Astrocyte (in vitro differentiated cells and primary cell): ENCODE results near the gene CHCHD6. TPM values are rescaled to one million over a fixed set of nuclear protein-coding genes. Genes with fewer than 3 reads are reported as not detected.

ENCODE experiments used
- DNase-seq: peaks from one replicate; pipeline ENCODE4 v3.0.0-alpha.2; 2010; ENCODE audit warnings: low read depth
- FAIRE-seq: peaks from 2 replicates; lab custom pipeline; 2011; peaks lifted over from hg19 to GRCh38; lab: Jason Lieb, UNC
- H2AFZ ChIP-seq: 2 replicates; pipeline ENCODE4 v1.6.0; 2012; ENCODE audit warnings: low read depth, low read length, inconsistent platforms
- H3K27ac ChIP-seq: 2 replicates; pipeline ENCODE4 v1.5.1; 2011; ENCODE audit warnings: low read depth, low read length, inconsistent platforms
- H3K27me3 ChIP-seq: 2 replicates; pipeline ENCODE4 v1.6.0; 2011; ENCODE audit warnings: low read length, inconsistent platforms; ENCODE audit not compliant: insufficient read depth
- H3K36me3 ChIP-seq: 2 replicates; pipeline ENCODE4 v1.5.1; 2011; ENCODE audit warnings: low read length, inconsistent platforms; ENCODE audit not compliant: insufficient read depth
- H3K4me1 ChIP-seq: 2 replicates; pipeline ENCODE4 v1.5.1; 2011; ENCODE audit warnings: low read length, inconsistent platforms; ENCODE audit not compliant: insufficient read depth
- H3K4me2 ChIP-seq: 2 replicates; pipeline ENCODE4 v1.6.0; 2012; ENCODE audit warnings: low read length, inconsistent platforms
- H3K4me3 ChIP-seq: 2 replicates; pipeline ENCODE4 v1.5.1; 2011; ENCODE audit warnings: low read depth, mild to moderate bottlenecking, low read length, inconsistent platforms; ENCODE audit not compliant: insufficient read depth
- H3K79me2 ChIP-seq: 2 replicates; pipeline ENCODE4 v1.6.0; 2012; ENCODE audit warnings: mild to moderate bottlenecking, low read length, inconsistent platforms; ENCODE audit not compliant: insufficient read depth
- H3K9ac ChIP-seq: 2 replicates; pipeline ENCODE4 v1.6.0; 2012; ENCODE audit warnings: mild to moderate bottlenecking, low read length, inconsistent platforms
- H3K9me3 ChIP-seq: 2 replicates; pipeline ENCODE4 v1.5.1; 2012; ENCODE audit warnings: low read depth, mild to moderate bottlenecking, low read length, inconsistent platforms; ENCODE audit not compliant: insufficient read depth
- H4K20me1 ChIP-seq: 2 replicates; pipeline ENCODE4 v1.6.0; 2012; ENCODE audit warnings: low read length, inconsistent platforms; ENCODE audit not compliant: insufficient read depth
- H3K27ac Mint-ChIP-seq: one replicate; pipeline ENCODE4 v1.8.0; 2021; ENCODE audit warnings: mild to moderate bottlenecking, mixed read lengths; ENCODE audit not compliant: unreplicated experiment
- H3K27me3 Mint-ChIP-seq: one replicate; pipeline ENCODE4 v1.8.0; 2021; ENCODE audit warnings: low read depth, mixed read lengths; ENCODE audit not compliant: unreplicated experiment
- H3K36me3 Mint-ChIP-seq: one replicate; pipeline ENCODE4 v1.8.0; 2021; ENCODE audit warnings: low read depth, mixed read lengths; ENCODE audit not compliant: unreplicated experiment
- H3K4me1 Mint-ChIP-seq: one replicate; pipeline ENCODE4 v1.8.0; 2021; ENCODE audit warnings: low read depth, mixed read lengths; ENCODE audit not compliant: unreplicated experiment
- H3K4me3 Mint-ChIP-seq: one replicate; pipeline ENCODE4 v1.8.0; 2021; ENCODE audit warnings: mild to moderate bottlenecking, moderate library complexity, mixed read lengths; ENCODE audit not compliant: unreplicated experiment
- H3K9me3 Mint-ChIP-seq: one replicate; pipeline ENCODE4 v1.8.0; 2021; ENCODE audit warnings: mild to moderate bottlenecking, mixed read lengths; ENCODE audit not compliant: unreplicated experiment
- CTCF ChIP-seq: IDR thresholded peaks from 2 replicates; pipeline ENCODE4 v1.5.1; 2011; ENCODE audit warnings: low read depth, mild to moderate bottlenecking, inconsistent platforms, low read length, moderate library complexity; ENCODE audit not compliant: insufficient read depth
- EZH2 ChIP-seq: IDR thresholded peaks from 2 replicates; pipeline ENCODE4 v1.6.1; 2012; ENCODE audit warnings: mild to moderate bottlenecking, low read length, inconsistent platforms; ENCODE audit not compliant: insufficient read depth
- total RNA-seq: library from RNA; stranded (reverse); gene quantifications from 2 replicates; pipeline ENCODE4 v1.2.1, GENCODE V29; 2021

CHCHD6 gene
- total RNA-seq, 1 donor from 2014 or later, result 21.1 TPM

- no peaks in the 10 kb centered on the region for H3K9me3 Mint-ChIP-seq
- no peak overlapping the region for H2AFZ ChIP-seq
- H3K27ac ChIP-seq, result no peak overlapping the region
- no peak overlapping the region for H3K9ac ChIP-seq
- no peaks in the 10 kb centered on the region for H3K27me3 Mint-ChIP-seq
- no peaks in the 10 kb centered on the region for H4K20me1 ChIP-seq
- H3K4me1 ChIP-seq, result peaks cover 26% of the 10 kb centered on the region
- TF ChIP-seq EZH2, result no peak
- no peak for TF ChIP-seq CTCF
- no peak overlapping the region for H3K27ac Mint-ChIP-seq
- H3K4me3 ChIP-seq, result no peak overlapping the region
- FAIRE-seq (no peak), DNase-seq (no peak)
- H3K36me3 Mint-ChIP-seq, result peaks cover 4% of the 10 kb centered on the region
- H3K79me2 ChIP-seq, result no peaks in the 10 kb centered on the region
- H3K9me3 ChIP-seq, result no peaks in the 10 kb centered on the region
- H3K36me3 ChIP-seq, result no peaks in the 10 kb centered on the region
- H3K4me3 Mint-ChIP-seq, result no peak overlapping the region
- H3K4me1 Mint-ChIP-seq, result peaks cover 20% of the 10 kb centered on the region
- H3K27me3 ChIP-seq, result no peaks in the 10 kb centered on the region
- H3K4me2 ChIP-seq, result no peak overlapping the region
Measured at GRCh38 chr3:126915015-126915414, 211.0 kb downstream of the CHCHD6 start.

GRCh38 chr3:126916546-126916945 lies 212.5 kb downstream of the CHCHD6 start:
- Histone ChIP-seq H3K4me3 (no peak overlapping the region), H3K27ac (no peak overlapping the region), H3K36me3 (no peaks in the 10 kb centered on the region), H4K20me1 (no peaks in the 10 kb centered on the region), H3K9me3 (no peaks in the 10 kb centered on the region), H3K9ac (no peak overlapping the region), H3K27me3 (no peaks in the 10 kb centered on the region), H2AFZ (no peak overlapping the region), H3K4me1 (peaks cover 17% of the 10 kb centered on the region), H3K4me2 (no peak overlapping the region), H3K79me2 (no peaks in the 10 kb centered on the region)
- Mint-ChIP-seq H3K27ac (no peak overlapping the region), H3K4me3 (no peak overlapping the region), H3K36me3 (peaks cover 4% of the 10 kb centered on the region), H3K4me1 (peaks cover 16% of the 10 kb centered on the region), H3K9me3 (peaks cover 1% of the 10 kb centered on the region), H3K27me3 (no peaks in the 10 kb centered on the region)
- TF ChIP-seq EZH2, result no peak
- TF ChIP-seq CTCF, result no peak
- DNase-seq (no peak), FAIRE-seq (no peak)

- Histone ChIP-seq H3K27me3 (no peaks in the 10 kb centered on the region), H3K4me2 (no peak overlapping the region), H2AFZ (no peak overlapping the region), H4K20me1 (no peaks in the 10 kb centered on the region), H3K9ac (no peak overlapping the region), H3K79me2 (no peaks in the 10 kb centered on the region), H3K4me3 (no peak overlapping the region), H3K27ac (no peak overlapping the region), H3K4me1 (peaks cover 9% of the 10 kb centered on the region), H3K9me3 (no peaks in the 10 kb centered on the region), H3K36me3 (no peaks in the 10 kb centered on the region)
- H3K4me1 Mint-ChIP-seq, result peaks cover 9% of the 10 kb centered on the region
- TF ChIP-seq EZH2 (no peak), CTCF (no peak)
- peaks cover 4% of the 10 kb centered on the region for H3K36me3 Mint-ChIP-seq
- no peak overlapping the region for H3K27ac Mint-ChIP-seq
- DNase-seq (no peak), FAIRE-seq (no peak)
- peaks cover 1% of the 10 kb centered on the region for H3K9me3 Mint-ChIP-seq
- H3K4me3 Mint-ChIP-seq, result no peak overlapping the region
- H3K27me3 Mint-ChIP-seq, result no peaks in the 10 kb centered on the region
Measured at GRCh38 chr3:126917232-126917804, 213.3 kb downstream of the CHCHD6 start.
